IPS DF 6.9 (cell line): ENCODE measurements around the gene CSTA.

Source experiments
- DNase-seq: peaks from one replicate; pipeline ENCODE4 v3.0.0-alpha.2; 2013; ENCODE audit warnings: low read depth, low spot score
- H3K27ac ChIP-seq: one replicate; pipeline ENCODE4 v1.5.1; 2013; ENCODE audit warnings: low read length, control low read depth
- H3K27me3 ChIP-seq: 2 replicates; pipeline ENCODE4 v1.6.1; 2013; ENCODE audit warnings: mild to moderate bottlenecking, low read length; ENCODE audit not compliant: control insufficient read depth, insufficient read depth
- H3K36me3 ChIP-seq: 2 replicates; pipeline ENCODE4 v1.6.1; 2013; ENCODE audit warnings: low read length; ENCODE audit not compliant: control insufficient read depth, insufficient read depth
- H3K4me1 ChIP-seq: 2 replicates; pipeline ENCODE4 v1.6.1; 2013; ENCODE audit warnings: low read length; ENCODE audit not compliant: control insufficient read depth, insufficient read depth
- H3K4me3 ChIP-seq: 2 replicates; pipeline ENCODE4 v1.5.1; 2013; ENCODE audit warnings: mild to moderate bottlenecking, low read length
- H3K9me3 ChIP-seq: 2 replicates; pipeline ENCODE4 v1.6.1; 2013; ENCODE audit warnings: low read length, inconsistent platforms; ENCODE audit not compliant: control insufficient read depth, insufficient read depth
- WGBS: extraction: QIAGEN DNeasy Blood & Tissue Kit; methylation state at CpG from one replicate; pipeline ENCODE4 v1.1.7; 2013; ENCODE audit warnings: mixed read lengths, missing lambda C conversion rate; ENCODE audit not compliant: insufficient read length, insufficient coverage; 5-methylcytosine and 5-hydroxymethylcytosine counted together

CSTA gene

GRCh38 chr3:122305818-122306621 lies 19.0 kb upstream of the CSTA start:
- Histone ChIP-seq H3K27me3 (no peaks in the 10 kb centered on the region), H3K4me1 (no peaks in the 10 kb centered on the region), H3K4me3 (no peak overlapping the region), H3K27ac (no peak overlapping the region), H3K9me3 (no peaks in the 10 kb centered on the region), H3K36me3 (no peaks in the 10 kb centered on the region)
- no peak for DNase-seq
- no CpG with 5 or more reads among the region's 3 CpGs for WGBS

GRCh38 chr3:122306622-122306953 lies 18.5 kb upstream of the CSTA start:
- no peaks in the 10 kb centered on the region for H3K36me3 ChIP-seq
- H3K4me3 ChIP-seq, result no peak overlapping the region
- no peak overlapping the region for H3K27ac ChIP-seq
- no CpG with 5 or more reads among the region's 2 CpGs for WGBS
- H3K9me3 ChIP-seq, result no peaks in the 10 kb centered on the region
- H3K4me1 ChIP-seq, result no peaks in the 10 kb centered on the region
- H3K27me3 ChIP-seq, result no peaks in the 10 kb centered on the region
- no peak for DNase-seq

- H3K27ac ChIP-seq, result no peak overlapping the region
- H3K4me3 ChIP-seq, result no peak overlapping the region
- H3K4me1 ChIP-seq, result no peaks in the 10 kb centered on the region
- no peaks in the 10 kb centered on the region for H3K9me3 ChIP-seq
- no CpG with 5 or more reads among the region's 4 CpGs for WGBS
- no peaks in the 10 kb centered on the region for H3K27me3 ChIP-seq
- no peak for DNase-seq
- H3K36me3 ChIP-seq, result no peaks in the 10 kb centered on the region
These were observed 17.9 kb upstream of the CSTA start for GRCh38 chr3:122307094-122307687.

GRCh38 chr3:122307976-122308375 lies 17.1 kb upstream of the CSTA start:
- no peaks in the 10 kb centered on the region for H3K36me3 ChIP-seq
- no peaks in the 10 kb centered on the region for H3K4me1 ChIP-seq
- no peaks in the 10 kb centered on the region for H3K27me3 ChIP-seq
- no peak for DNase-seq
- no peaks in the 10 kb centered on the region for H3K9me3 ChIP-seq
- H3K27ac ChIP-seq, result no peak overlapping the region
- H3K4me3 ChIP-seq, result no peak overlapping the region

- WGBS, result no CpG with 5 or more reads among the region's 1 CpG
- Histone ChIP-seq H3K9me3 (no peaks in the 10 kb centered on the region), H3K27me3 (no peaks in the 10 kb centered on the region), H3K36me3 (no peaks in the 10 kb centered on the region), H3K4me1 (no peaks in the 10 kb centered on the region), H3K4me3 (no peak overlapping the region), H3K27ac (no peak overlapping the region)
- no peak for DNase-seq
These were observed 14.7 kb upstream of the CSTA start for GRCh38 chr3:122310361-122310760.

GRCh38 chr3:122312826-122313225 lies 12.2 kb upstream of the CSTA start:
- H3K4me1 ChIP-seq, result no peaks in the 10 kb centered on the region
- no peaks in the 10 kb centered on the region for H3K36me3 ChIP-seq
- no peaks in the 10 kb centered on the region for H3K27me3 ChIP-seq
- DNase-seq, result no peak
- no peak overlapping the region for H3K27ac ChIP-seq
- no peaks in the 10 kb centered on the region for H3K9me3 ChIP-seq
- no peak overlapping the region for H3K4me3 ChIP-seq

- Histone ChIP-seq H3K4me1 (no peaks in the 10 kb centered on the region), H3K36me3 (no peaks in the 10 kb centered on the region), H3K9me3 (no peaks in the 10 kb centered on the region), H3K27me3 (no peaks in the 10 kb centered on the region), H3K4me3 (no peak overlapping the region), H3K27ac (no peak overlapping the region)
- no CpG with 5 or more reads among the region's 3 CpGs for WGBS
- DNase-seq, result no peak
These were observed 11.8 kb upstream of the CSTA start for GRCh38 chr3:122313281-122313680.

- no peaks in the 10 kb centered on the region for H3K36me3 ChIP-seq
- H3K4me3 ChIP-seq, result no peak overlapping the region
- H3K27me3 ChIP-seq, result no peaks in the 10 kb centered on the region
- no peak for DNase-seq
- H3K9me3 ChIP-seq, result no peaks in the 10 kb centered on the region
- no peaks in the 10 kb centered on the region for H3K4me1 ChIP-seq
- WGBS, result no CpG with 5 or more reads among the region's 2 CpGs
- no peak overlapping the region for H3K27ac ChIP-seq
These were observed 10.7 kb upstream of the CSTA start for GRCh38 chr3:122314228-122314876.

- H3K4me1 ChIP-seq, result no peaks in the 10 kb centered on the region
- no peaks in the 10 kb centered on the region for H3K9me3 ChIP-seq
- no CpG with 5 or more reads among the region's 4 CpGs for WGBS
- no peak overlapping the region for H3K4me3 ChIP-seq
- no peaks in the 10 kb centered on the region for H3K27me3 ChIP-seq
- no peak overlapping the region for H3K27ac ChIP-seq
- no peaks in the 10 kb centered on the region for H3K36me3 ChIP-seq
- DNase-seq, result peak; percentile 27
These were observed 9.4 kb upstream of the CSTA start for GRCh38 chr3:122315619-122316018.

GRCh38 chr3:122316368-122316767 lies 8.7 kb upstream of the CSTA start:
- no peaks in the 10 kb centered on the region for H3K9me3 ChIP-seq
- H3K27ac ChIP-seq, result no peak overlapping the region
- H3K4me3 ChIP-seq, result no peak overlapping the region
- no peaks in the 10 kb centered on the region for H3K4me1 ChIP-seq
- H3K36me3 ChIP-seq, result no peaks in the 10 kb centered on the region
- WGBS, result no CpG with 5 or more reads among the region's 5 CpGs
- no peak for DNase-seq
- H3K27me3 ChIP-seq, result no peaks in the 10 kb centered on the region

- no peaks in the 10 kb centered on the region for H3K4me1 ChIP-seq
- no peak overlapping the region for H3K4me3 ChIP-seq
- DNase-seq, result no peak
- no peaks in the 10 kb centered on the region for H3K36me3 ChIP-seq
- no CpG with 5 or more reads among the region's 2 CpGs for WGBS
- H3K27me3 ChIP-seq, result no peaks in the 10 kb centered on the region
- H3K27ac ChIP-seq, result no peak overlapping the region
- no peaks in the 10 kb centered on the region for H3K9me3 ChIP-seq
These were observed 6.4 kb upstream of the CSTA start for GRCh38 chr3:122318620-122319019.
